ENCODE results near the gene EPHA4. TPM values are rescaled to one million over a fixed set of nuclear protein-coding genes. Genes with fewer than 3 reads are reported as not detected.

Gene EPHA4
- total RNA-seq, 2 experiments from 2014 or later, result 0.23 TPM; not detected in 1

- H3K4me2 ChIP-seq (ENCODE audit: low read length), result no peak overlapping the region
- DNase-seq (ENCODE audit: low spot score), result no peak
- BruUV-seq (replicated peaks), result no TSS peak
- H3K9me2 ChIP-seq (ENCODE audit: insufficient read depth, low read length), result no peaks in the 10 kb centered on the region
- CTCF ChIA-PET (ENCODE audit: unreplicated experiment), result no interaction called here
- POLR2A ChIA-PET, result interaction anchor here (0.6 to 0.7 kb wide), 3 partner anchors 10 to 268 kb away, joined by 3 to 4 read pairs (median 3); no protein-coding TSS in a partner anchor
- H3K79me2 ChIP-seq (ENCODE audit: insufficient read depth, low read depth, low read length), result no peaks in the 10 kb centered on the region
- H3K9me3 ChIP-seq (ENCODE audit: low read length), result no peaks in the 10 kb centered on the region
- H4K20me1 ChIP-seq (ENCODE audit: insufficient read depth, low read length), result no peaks in the 10 kb centered on the region
- H3K4me3 ChIP-seq (ENCODE audit: low read depth, low read length, poor library complexity, severe bottlenecking), result no peak overlapping the region
- H3K27ac ChIP-seq (ENCODE audit: low read depth, low read length, poor library complexity, severe bottlenecking), result no peak overlapping the region
- no peaks in the 10 kb centered on the region for H3K4me1 ChIP-seq (ENCODE audit: insufficient read depth, low read length, poor library complexity, severe bottlenecking)
- H2AFZ ChIP-seq (ENCODE audit: low read length), result no peak overlapping the region
- H3K36me3 ChIP-seq (ENCODE audit: insufficient read depth, low read length), result no peaks in the 10 kb centered on the region
- TF ChIP-seq CTCF (conservative IDR thresholded peaks at IDR 0.05; ENCODE audit: low read length), result no peak
- no peak for TF ChIP-seq EZH2phosphoT487 (IDR thresholded peaks at IDR 0.05; ENCODE audit: borderline replicate concordance, low read depth, low read length)
- intact Hi-C loops (cut with micrococcal nuclease; ENCODE audit: unreplicated experiment), result no loop called here
Observed at GRCh38 chr2:221377597-221377996, 194.5 kb downstream of the EPHA4 start.

- Histone ChIP-seq H2AFZ (ENCODE audit: low read length) (no peak overlapping the region), H3K4me3 (ENCODE audit: low read depth, low read length, poor library complexity, severe bottlenecking) (no peak overlapping the region), H3K9me2 (ENCODE audit: insufficient read depth, low read length) (no peaks in the 10 kb centered on the region), H4K20me1 (ENCODE audit: insufficient read depth, low read length) (no peaks in the 10 kb centered on the region), H3K4me1 (ENCODE audit: insufficient read depth, low read length, poor library complexity, severe bottlenecking) (no peaks in the 10 kb centered on the region), H3K79me2 (ENCODE audit: insufficient read depth, low read depth, low read length) (no peaks in the 10 kb centered on the region), H3K27ac (ENCODE audit: low read depth, low read length, poor library complexity, severe bottlenecking) (no peak overlapping the region), H3K36me3 (ENCODE audit: insufficient read depth, low read length) (no peaks in the 10 kb centered on the region), H3K4me2 (ENCODE audit: low read length) (no peak overlapping the region), H3K9me3 (ENCODE audit: low read length) (no peaks in the 10 kb centered on the region)
- no peak for DNase-seq (ENCODE audit: low spot score)
- CTCF ChIA-PET (ENCODE audit: unreplicated experiment), result no interaction called here
- TF ChIP-seq CTCF (conservative IDR thresholded peaks at IDR 0.05; ENCODE audit: low read length) (no peak), EZH2phosphoT487 (IDR thresholded peaks at IDR 0.05; ENCODE audit: borderline replicate concordance, low read depth, low read length) (no peak)
- BruUV-seq (replicated peaks), result no TSS peak
- intact Hi-C loops (cut with micrococcal nuclease; ENCODE audit: unreplicated experiment), result no loop called here
- POLR2A ChIA-PET, result interaction anchor here (0.6 to 0.7 kb wide), 2 partner anchors 11 to 267 kb away, joined by 3 read pairs; no protein-coding TSS in a partner anchor
Observed at GRCh38 chr2:221377066-221377465, 195.0 kb downstream of the EPHA4 start.

- Histone ChIP-seq H4K20me1 (ENCODE audit: insufficient read depth, low read length) (no peaks in the 10 kb centered on the region), H3K4me3 (ENCODE audit: low read depth, low read length, poor library complexity, severe bottlenecking) (no peak overlapping the region), H3K79me2 (ENCODE audit: insufficient read depth, low read depth, low read length) (no peaks in the 10 kb centered on the region), H3K4me1 (ENCODE audit: insufficient read depth, low read length, poor library complexity, severe bottlenecking) (no peaks in the 10 kb centered on the region), H3K9me3 (ENCODE audit: low read length) (no peaks in the 10 kb centered on the region), H2AFZ (ENCODE audit: low read length) (no peak overlapping the region), H3K27ac (ENCODE audit: low read depth, low read length, poor library complexity, severe bottlenecking) (no peak overlapping the region), H3K9me2 (ENCODE audit: insufficient read depth, low read length) (no peaks in the 10 kb centered on the region), H3K36me3 (ENCODE audit: insufficient read depth, low read length) (no peaks in the 10 kb centered on the region), H3K4me2 (ENCODE audit: low read length) (no peak overlapping the region)
- TF ChIP-seq CTCF (conservative IDR thresholded peaks at IDR 0.05; ENCODE audit: low read length), result no peak
- TF ChIP-seq EZH2phosphoT487 (IDR thresholded peaks at IDR 0.05; ENCODE audit: borderline replicate concordance, low read depth, low read length), result no peak
- ChIA-PET CTCF (ENCODE audit: unreplicated experiment) (no interaction called here), POLR2A (no interaction called here)
- intact Hi-C loops (cut with micrococcal nuclease; ENCODE audit: unreplicated experiment), result no loop called here
- DNase-seq (ENCODE audit: low spot score), result no peak
- BruUV-seq (replicated peaks), result no TSS peak
Observed at GRCh38 chr2:221374234-221374633, 197.9 kb downstream of the EPHA4 start.
